HG03064 (cell line): ENCODE data around the gene CAMK2B.

Experiments used
- ATAC-seq: cut with Tn5 transposase; IDR thresholded peaks from one replicate; pipeline ENCODE4 v1.9.1; 2021; ENCODE audit warnings: low read depth; ENCODE audit not compliant: unreplicated experiment

The CAMK2B gene

DNA sequence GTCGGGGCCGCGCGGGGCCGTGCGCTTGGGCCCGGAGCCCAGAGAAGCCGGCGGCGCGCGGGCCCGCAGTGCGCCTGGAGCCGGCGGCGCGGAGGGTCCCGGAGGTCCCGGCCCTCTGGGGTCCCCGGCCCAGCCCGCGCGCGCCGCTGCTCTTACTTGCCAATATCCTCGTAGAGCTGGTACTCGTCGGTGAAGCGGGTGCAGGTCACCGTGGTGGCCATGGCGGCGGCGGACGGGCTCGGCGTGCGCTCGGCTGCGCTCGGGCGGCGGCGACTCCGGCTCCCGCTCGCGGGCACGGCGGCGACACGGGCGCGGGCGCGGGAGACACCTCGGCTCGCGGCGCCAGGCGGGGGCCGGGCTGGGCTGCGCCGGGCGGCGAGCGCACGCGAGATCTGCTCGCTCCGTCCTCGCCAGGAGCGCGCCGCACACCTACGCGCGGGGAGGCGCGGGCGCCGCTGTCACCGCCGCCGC, at the start of gene CAMK2B:
Gene CAMK2B (minus strand): TSS at position 394 of the 471 bp plus-strand sequence. CDS start 173 bp downstream, at position 221.
- no peak for ATAC-seq

DNA sequence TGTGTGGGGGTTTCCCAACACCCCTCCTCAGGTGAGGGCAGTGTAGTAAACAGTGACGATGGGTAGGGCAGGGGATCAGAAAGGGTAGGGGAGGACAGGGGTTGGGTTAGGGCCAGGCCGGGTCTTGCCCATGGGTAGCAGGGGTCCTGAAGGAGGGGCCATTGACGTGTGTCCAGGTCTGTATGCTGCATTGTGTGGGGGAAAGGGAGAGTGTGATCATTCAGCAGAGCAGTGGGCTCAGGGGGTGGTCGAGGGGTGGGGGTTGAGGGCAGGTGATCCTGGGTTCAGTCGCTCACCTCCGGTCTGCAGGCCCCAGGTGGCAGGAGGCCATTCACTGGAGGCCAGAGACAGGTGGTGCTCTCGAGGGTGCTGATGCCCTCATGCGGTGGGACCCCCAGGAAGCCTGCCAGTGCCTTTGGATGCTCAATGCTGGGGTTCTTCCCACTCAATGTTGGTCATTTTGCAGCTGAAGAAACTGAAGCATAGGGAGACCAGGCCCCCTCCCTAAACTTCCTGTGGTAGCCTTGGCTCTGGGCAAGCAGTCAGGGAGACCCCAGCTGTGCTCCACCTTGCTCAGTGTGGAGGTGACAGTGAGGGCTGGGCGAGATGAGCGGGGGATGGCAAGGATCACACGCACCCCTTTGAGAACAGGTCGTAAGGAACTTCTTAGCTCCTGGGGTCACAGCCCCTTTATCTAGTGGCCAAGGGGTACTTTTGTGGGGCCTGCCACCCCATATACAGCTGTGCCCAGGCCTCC, 48.8 kb upstream of the CAMK2B start:
- no peak for ATAC-seq

DNA sequence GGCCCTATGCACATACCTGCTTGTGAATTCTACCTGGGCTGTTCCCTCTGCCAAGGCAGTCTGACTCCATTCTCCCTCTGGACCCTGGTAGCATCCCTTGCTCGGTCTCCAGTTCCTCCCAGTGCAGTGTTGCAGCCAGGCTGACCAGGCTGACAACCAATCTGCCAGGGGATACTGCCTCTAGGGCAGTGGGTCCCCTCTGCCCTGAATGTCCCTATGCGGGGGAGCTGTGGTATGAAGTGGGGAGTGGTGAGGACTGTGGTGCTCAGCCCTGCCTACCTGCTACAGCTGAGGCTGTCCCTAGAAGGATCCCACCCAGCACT, 48.0 kb upstream of the CAMK2B start:
- no peak for ATAC-seq

GRCh38 chr7:44372560-44373417, 47.4 kb upstream of the CAMK2B start:
- no peak for ATAC-seq

DNA sequence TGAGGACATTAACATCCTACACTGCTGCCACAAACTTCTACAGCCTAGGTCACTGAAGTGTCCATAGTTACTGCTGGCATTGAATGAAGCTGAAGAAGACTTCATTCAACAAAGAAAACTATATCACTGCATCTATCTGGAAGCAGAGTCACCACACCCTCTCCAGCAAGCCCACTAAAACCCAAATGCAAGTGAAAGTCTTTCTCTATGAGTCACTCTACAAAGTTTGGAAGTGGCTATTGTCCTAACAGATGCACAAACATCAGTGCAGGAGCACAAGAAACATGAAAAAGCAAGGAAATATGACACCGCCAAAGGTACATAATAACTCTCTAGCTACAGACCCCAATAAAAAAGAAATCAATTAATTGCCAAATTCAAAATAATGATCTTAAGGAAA, 43.5 kb upstream of the CAMK2B start:
- ATAC-seq = no peak

GRCh38 chr7:44368455-44368854, 43.1 kb upstream of the CAMK2B start:
- no peak for ATAC-seq

GRCh38 chr7:44367475-44368043, 42.2 kb upstream of the CAMK2B start:
- ATAC-seq = no peak

DNA sequence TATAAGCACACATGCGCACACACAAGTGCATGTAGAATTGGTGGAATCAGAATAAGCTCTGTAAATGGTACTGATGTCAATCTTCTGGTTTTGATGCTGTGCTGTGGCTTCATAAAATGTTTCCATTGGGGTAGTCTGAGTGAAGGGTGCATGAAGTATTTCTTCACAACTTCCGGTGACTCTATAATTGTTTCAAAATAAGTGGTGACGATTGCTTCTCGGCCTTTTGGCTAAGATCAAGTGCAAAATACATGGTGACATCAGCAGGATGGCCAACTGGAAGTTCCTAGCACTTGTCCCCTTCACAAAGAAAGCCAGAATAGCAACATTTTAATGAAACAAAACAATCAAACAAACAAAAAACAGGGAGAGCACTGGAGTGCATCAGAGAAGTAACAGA, 41.6 kb upstream of the CAMK2B start:
- ATAC-seq = no peak

DNA sequence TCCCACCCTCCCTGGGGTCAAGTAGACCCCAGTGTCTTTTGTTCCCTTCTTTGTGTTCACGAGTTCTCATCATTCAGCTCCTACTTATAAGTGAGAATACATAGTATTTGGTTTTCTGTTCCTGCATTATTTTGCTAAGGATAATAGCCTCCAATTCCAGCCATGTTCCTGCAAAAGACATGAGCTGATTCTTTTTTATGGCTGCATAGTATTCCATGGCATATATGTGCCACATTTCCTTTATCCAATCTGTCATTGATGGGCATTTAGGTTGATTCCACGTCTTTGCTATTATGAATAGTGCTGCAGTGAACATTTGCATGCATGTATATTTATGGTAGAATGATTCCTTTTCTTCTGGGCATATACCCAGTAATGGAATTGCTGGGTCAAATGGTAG, 28.3 kb upstream of the CAMK2B start:
- ATAC-seq = no peak

DNA sequence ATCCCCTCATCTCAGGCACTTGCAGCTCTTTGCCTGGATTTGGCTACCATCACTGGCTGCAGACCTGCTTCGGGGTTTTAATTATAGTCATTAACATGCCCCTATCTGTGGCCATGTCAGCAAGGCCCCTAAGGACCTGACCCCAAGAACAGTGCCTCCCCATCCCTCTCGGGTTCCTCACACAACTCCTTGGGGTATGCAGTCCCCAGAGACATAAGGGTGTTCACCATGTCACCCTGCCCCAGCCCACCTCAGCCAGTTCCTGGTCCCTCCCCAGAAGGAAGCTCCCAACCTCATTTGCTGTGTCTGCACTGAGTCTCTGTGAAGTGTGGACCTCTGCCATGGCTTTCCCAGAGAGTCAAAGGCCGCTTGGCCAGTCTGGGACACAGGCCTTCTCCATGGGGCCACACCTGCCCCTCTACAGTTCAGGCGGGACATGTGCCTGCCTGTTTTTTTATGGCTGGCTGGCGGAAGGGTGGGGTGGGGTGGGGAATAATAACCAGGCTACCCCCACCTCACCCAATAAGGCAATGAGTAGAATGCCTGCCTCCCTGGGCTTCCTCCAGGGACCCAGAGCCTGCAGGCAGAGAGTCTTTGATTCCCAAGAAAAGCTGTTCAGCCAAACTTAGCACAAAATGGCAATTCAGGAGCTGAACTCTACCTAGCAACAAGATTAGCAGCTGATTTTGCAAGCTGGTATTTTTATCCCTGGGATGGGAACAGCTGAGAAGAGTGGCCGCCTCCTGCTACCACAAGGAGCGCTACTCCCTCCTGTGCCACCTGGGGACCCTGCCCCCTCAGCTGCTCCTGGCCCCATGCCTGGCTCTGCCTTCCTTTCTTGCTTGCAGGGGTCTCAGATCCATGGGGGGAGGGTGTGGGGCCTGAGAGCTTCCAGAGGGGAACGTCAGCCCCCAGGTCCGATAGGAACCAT, 23.7 kb upstream of the CAMK2B start:
- no peak for ATAC-seq

DNA sequence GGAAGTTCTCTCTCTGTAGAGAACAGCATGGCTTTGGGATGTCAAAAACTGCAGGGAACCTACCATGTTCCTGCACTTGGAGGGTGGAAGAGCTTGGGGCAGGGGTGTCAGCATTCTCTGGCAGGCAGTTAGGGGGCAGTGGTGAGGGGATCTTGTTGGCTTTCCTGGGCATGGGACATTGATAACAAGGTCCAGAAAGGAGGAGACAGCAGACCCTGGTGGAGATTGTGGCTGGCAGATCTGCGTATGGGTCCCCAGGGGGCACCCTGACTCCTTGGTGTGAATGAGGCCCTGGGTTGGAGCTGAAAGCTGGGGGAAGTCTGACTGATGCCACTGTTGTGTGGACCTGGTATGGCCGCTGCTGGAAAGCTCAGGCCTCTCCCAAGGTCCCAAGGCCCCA, 22.9 kb upstream of the CAMK2B start:
- ATAC-seq = no peak

- ATAC-seq = no peak
Measured at GRCh38 chr7:44347546-44348114, 22.2 kb upstream of the CAMK2B start.

- ATAC-seq = no peak
Measured at GRCh38 chr7:44346063-44346462, 20.7 kb upstream of the CAMK2B start.

DNA sequence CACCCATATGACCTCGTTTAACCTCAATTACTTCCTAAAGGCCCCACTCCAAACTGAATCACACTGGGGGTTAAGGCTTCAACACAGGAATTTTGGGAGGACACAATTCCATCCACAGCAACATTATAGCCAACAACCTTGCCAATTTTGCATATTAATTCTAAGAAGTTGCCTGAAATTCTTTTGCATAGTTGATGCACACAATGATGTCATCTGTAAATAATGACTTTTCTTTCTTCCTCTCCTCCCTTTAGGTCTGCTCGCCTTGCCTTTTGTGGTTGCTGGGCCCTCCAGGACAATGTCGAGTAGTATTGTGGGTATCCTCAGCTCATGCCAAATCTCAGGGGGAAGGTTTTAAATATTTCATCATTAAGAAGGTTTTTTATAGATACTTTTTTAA, 16.0 kb upstream of the CAMK2B start:
- ATAC-seq = no peak

DNA sequence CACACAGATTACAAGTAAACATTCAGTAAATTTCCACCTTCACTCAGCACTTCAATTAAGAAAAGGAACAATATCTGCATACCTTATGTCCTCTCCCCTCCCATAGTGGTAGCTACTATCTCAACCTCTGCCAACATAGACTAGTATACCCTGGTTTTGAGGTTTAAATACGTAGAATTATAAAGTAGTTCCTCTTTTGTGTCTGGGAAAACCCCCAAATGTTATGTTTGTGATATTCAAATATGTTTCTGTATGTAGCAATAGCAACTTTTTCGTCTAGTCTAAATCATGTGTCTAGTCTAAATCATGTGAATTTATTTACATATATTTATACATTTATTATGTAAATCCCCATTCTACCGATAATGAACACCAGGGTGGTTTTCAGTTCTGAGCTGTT, 13.2 kb upstream of the CAMK2B start:
- no peak for ATAC-seq

GRCh38 chr7:44336491-44336890, 11.1 kb upstream of the CAMK2B start:
- no peak for ATAC-seq

DNA sequence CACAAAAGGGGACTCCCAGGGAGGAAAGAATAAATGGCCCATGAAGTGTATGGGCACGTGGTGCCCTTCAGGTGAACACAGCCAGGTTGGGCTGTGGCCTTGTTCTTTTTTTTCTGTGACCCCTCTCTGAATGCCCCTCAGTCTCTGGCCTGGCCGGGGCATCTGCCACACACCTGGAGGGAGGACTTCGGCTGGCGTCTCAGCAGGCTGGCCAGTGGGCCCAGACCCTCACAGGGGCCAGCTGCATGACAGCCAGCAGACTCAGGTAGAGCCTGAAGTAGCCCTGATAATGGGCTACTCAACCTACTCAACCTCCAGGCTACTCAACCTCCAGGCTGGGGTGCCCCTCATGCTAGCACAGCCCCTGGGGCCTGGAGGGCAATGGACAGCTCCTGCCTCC, 9.8 kb upstream of the CAMK2B start:
- ATAC-seq = no peak

DNA sequence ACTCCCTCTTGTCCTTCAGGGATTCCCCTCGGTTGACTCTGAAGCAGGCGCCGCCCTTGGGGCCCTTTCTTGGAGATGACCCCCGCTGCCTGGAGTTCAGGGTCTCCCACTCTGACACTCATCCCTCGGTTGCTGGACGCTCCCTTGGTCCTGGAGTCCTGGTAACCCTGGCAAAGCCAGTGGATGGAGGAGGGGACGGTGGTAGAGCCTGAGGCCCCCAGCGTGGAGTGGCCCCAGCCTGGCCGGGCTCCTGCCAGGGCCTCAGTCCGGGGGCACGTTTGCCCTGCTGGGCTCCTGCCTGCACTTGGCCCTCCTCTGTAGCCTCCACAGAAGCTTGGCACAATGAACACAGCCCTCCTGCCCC, 9.3 kb upstream of the CAMK2B start:
- ATAC-seq = no peak

DNA sequence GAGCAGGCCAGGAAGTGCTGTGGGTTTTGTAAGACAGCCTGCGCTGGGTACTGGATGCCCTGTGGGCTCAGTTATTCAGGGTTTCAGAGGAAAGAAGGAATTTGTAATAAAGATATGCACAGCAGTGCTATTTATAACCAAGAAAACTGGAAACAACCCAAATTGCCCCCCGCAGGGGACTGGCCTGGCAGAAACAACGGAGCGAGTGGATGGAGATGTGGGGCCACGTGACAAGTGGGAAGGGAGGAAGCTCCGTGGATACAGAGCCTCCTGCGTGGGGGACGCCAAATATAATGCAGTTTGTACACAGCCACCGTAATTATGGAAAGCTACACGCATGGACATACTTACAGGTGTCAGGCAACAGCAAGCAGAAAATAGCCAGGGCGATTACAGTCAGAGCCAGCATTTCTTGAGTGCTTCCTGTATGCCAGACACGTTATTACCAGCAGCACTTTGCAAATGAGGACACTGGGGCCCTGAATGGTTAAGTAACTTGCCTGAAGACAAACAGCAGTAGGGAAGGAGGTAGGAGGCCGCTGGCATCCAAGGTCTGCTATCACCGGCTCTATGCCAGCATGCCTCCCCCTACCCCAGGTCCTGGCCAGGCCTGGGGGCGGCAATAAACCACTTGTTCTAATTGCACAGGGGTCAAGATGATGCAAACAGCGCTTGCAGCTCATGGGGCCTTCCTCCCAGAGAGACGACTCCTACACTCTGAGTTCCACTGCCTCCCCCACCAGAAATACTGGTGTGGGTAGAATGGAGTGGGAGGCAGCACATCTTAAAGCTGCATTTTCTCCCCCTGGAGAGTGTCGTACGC, 8.7 kb upstream of the CAMK2B start:
- ATAC-seq = no peak
